ENCODE measurements around the gene JAKMIP2.
A peak's percentile ranks its signal among the peaks of the same experiment; 100 is the strongest.
"Not testable (repeated sequence)": the region's sequence is repeated elsewhere in the genome, so short reads cannot be mapped to it uniquely, and the experiment has no call there.

Gene JAKMIP2

GRCh38 chr5:147601652-147602051 lies 180.9 kb downstream of the JAKMIP2 start:
- no peak for DNase-seq (ENCODE audit: low read depth)

GRCh38 chr5:147591120-147591519 lies 191.4 kb downstream of the JAKMIP2 start:
- peak; percentile 11 for DNase-seq (ENCODE audit: low read depth)

- no peak for DNase-seq (ENCODE audit: low read depth)
Measured at GRCh38 chr5:147590096-147590495, 192.4 kb downstream of the JAKMIP2 start.

GRCh38 chr5:147586832-147587231 lies 195.7 kb downstream of the JAKMIP2 start:
- no peak for DNase-seq (ENCODE audit: low read depth)

- DNase-seq (ENCODE audit: low read depth): no peak
Measured at GRCh38 chr5:147586221-147586620, 196.3 kb downstream of the JAKMIP2 start.

- not testable (repeated sequence) for DNase-seq (ENCODE audit: low read depth)
Measured at GRCh38 chr5:147582272-147582671, 200.3 kb downstream of the JAKMIP2 start.

- DNase-seq (ENCODE audit: low read depth): not testable (repeated sequence)
Measured at GRCh38 chr5:147580418-147580817, 202.1 kb downstream of the JAKMIP2 start.

- DNase-seq (ENCODE audit: low read depth): peak; percentile 48
Measured at GRCh38 chr5:147578228-147579024, 204.1 kb downstream of the JAKMIP2 start.

GRCh38 chr5:147576646-147577535 lies 205.6 kb downstream of the JAKMIP2 start:
- DNase-seq (ENCODE audit: low read depth): peak; percentile 18

GRCh38 chr5:147575598-147575997 lies 206.9 kb downstream of the JAKMIP2 start:
- DNase-seq (ENCODE audit: low read depth): no peak

GRCh38 chr5:147573211-147573610 lies 209.3 kb downstream of the JAKMIP2 start:
- DNase-seq (ENCODE audit: low read depth): no peak

- DNase-seq (ENCODE audit: low read depth): no peak
Measured at GRCh38 chr5:147568710-147569406, 213.7 kb downstream of the JAKMIP2 start.

- DNase-seq (ENCODE audit: low read depth): peak; percentile 39
Measured at GRCh38 chr5:147567917-147568598, 214.5 kb downstream of the JAKMIP2 start.

- DNase-seq (ENCODE audit: low read depth): peak; percentile 61
Measured at GRCh38 chr5:147565524-147565923, 217.0 kb downstream of the JAKMIP2 start.

- DNase-seq (ENCODE audit: low read depth): no peak
Measured at GRCh38 chr5:147564124-147564486, 218.4 kb downstream of the JAKMIP2 start.

GRCh38 chr5:147563466-147564123 lies 218.9 kb downstream of the JAKMIP2 start:
- DNase-seq (ENCODE audit: low read depth): no peak

GRCh38 chr5:147561435-147561834 lies 221.1 kb downstream of the JAKMIP2 start:
- DNase-seq (ENCODE audit: low read depth): no peak

GRCh38 chr5:147560718-147561331 lies 221.7 kb downstream of the JAKMIP2 start:
- DNase-seq (ENCODE audit: low read depth): no peak

GRCh38 chr5:147559749-147560148 lies 222.8 kb downstream of the JAKMIP2 start:
- DNase-seq (ENCODE audit: low read depth): no peak

GRCh38 chr5:147558826-147559225 lies 223.7 kb downstream of the JAKMIP2 start:
- no peak for DNase-seq (ENCODE audit: low read depth)
